Amniotic stem cell (primary cell): ENCODE results near the gene FNDC5.
A peak's percentile ranks its signal among the peaks of the same experiment; 100 is the strongest.

Experiments
- DNase-seq: peaks from one replicate; lab custom pipeline; 2025; lab: John Stamatoyannopoulos, UW

Gene FNDC5

GRCh38 chr1:32864375-32865019, 6.2 kb downstream of the FNDC5 start:
- no peak for DNase-seq

DNA sequence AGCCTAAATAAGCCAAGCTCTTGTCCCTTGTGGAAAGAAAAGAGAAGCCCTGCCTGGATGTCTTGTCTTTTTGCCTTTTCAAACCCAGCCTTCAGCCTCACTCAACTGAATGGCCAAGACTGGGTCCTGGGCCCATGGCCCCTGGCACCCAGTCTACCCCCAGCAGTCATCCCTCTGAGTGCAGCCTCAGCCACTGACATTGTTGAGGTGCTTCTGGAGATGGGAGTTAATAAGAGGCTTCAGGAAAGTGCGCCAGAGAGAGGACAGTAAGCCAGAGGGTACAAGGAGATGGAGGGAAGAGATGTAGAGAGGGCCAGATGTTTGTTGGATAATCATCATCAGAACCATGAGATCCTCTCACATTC, 6.8 kb downstream of the FNDC5 start:
- DNase-seq = no peak

DNA sequence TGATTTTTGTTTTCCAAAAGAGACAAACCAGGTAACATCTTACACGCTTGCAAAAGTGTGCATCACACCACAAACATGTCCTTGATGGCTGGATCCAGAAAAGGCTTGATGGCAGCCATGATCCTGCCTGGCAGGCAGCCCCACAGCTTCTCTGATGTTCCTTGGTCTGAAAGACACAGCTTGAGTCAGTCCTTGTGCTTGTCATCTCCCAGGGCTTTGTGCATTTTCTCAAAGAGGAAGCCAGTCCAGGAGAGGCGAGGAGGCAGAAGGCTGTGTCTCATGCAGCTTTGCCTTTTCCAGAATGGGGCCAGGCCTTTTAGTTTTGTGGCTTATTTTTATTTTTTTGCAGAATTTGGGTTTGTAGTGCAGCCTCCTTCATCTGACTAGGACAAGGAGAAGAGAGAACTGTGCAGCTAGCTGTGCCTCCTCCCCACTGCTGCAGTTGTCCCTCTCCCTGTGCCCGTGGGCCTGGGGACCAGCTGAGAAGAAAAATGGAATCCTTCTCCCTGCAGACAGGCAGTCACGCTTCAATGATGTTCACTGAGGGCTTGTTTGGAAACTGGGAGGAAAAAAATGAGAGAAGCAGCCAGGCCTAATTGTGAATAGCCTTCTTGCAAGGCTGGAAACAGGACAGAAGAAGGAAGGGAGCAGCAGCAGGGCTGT, 7.4 kb downstream of the FNDC5 start:
- DNase-seq = no peak

DNA sequence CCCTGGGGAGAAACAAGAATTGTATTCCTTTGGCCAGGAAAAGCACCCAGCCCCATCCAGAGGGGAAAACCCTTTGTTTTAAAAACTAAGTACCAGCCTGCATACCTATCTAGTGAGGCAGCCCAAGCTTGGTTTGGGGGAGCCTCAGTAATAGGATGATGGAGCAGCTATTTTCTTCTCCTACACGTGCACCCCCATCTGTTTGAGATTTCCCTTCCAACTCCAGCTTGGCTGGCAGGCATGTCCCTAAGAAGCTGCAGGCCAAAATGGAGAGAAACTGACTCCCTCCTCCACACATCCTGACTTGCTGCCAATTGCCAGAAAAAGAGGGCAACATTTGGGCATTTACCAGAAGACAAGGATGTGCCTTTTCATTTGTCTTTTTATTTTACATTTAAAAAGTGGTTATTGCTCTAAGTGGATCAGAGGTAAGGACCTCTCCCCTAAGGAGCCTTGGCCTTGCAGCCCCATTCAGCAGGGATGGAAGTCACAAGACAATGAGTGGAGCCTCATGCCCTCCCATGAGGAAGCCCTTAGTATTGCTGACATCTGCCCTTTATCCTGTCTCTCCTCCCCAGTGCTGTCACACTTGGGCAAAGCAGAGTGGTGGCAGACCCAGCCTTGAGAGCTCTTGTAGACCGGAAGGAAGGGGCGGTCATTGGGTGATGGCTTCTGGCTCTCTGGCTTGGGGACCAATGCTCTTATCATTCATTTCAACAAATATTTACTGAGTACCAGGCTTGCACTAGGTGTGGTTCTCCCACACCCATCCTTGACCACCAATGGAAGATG, 8.6 kb downstream of the FNDC5 start:
- no peak for DNase-seq

DNA sequence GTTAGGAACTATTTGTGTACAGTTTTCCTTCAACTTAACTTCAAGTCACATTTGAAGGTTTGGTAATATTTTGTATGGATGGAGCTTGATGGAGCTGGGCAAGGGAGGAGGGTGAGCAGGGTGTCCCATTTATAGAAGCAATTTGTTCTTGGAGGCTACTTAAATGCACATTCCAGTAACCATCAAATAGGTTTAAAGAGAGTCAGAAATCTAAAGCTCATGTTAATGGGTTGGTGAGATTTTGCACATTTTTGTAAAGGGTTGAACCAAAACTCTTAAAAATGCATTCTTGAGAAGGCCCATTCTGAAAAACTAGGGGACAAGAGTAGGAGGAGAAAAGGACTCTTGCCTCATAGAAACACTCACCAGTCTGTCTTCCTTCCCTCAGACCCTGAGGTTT, 10.1 kb downstream of the FNDC5 start:
- DNase-seq = no peak

DNA sequence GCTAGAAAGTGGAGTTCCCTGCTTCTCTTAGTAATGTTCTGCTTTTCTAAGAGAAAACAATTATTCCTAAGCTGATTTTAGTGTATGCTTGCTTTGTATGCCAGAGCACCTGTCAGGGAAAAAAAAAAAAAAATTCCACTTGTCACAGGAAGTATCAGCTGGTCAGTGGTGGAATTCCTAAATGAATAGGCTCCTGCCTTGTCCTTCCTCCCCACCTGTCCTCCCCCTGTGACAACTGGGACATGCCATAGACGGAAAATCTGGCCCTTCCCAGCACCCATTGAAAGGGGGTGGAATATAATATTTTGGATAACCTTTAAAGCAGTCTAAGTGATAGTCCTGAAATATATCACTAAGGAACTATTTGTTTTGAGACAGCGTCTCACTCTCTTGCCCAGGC, 10.8 kb downstream of the FNDC5 start:
- no peak for DNase-seq

DNA sequence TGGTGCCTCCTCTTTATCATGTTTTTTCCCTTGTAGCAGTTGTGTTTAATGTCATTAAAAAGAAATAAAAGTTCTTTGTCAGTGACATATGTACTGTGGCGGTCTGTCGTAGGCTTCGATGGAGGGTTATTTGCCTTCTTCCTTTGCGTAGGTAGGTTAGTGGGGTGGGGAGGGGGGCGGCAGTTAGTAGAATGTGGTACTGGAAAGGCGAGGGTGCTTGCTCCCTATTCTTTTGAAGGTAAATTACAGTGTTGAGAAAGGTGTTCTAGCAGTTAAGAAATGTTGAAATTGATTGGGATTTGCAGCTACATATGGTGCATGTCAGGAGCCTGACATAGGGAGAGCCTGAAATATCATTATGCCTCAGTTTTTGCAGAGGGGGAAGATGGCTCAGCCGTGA, 11.9 kb downstream of the FNDC5 start:
- DNase-seq = no peak

DNA sequence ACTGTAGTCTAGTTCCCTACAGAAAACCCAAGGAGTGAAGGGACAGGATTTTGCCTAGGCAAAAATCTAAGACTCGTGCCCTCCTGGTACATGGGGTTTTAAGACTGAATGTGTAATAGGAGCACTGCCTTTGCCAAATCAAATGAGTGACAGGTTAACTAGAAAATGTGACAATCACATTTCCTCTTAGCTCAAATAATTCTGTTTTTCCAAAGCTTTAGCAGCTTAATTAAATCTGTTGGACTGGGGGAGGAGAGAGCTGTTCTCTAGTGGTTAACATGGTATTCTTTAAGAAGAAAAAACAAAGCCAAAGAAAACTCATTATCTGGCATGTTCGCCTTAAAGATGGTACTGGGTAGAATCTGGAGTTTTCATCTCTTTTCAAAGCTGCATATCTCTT, 12.6 kb downstream of the FNDC5 start:
- DNase-seq = no peak

GRCh38 chr1:32855861-32856617, 14.7 kb downstream of the FNDC5 start:
- no peak for DNase-seq

DNA sequence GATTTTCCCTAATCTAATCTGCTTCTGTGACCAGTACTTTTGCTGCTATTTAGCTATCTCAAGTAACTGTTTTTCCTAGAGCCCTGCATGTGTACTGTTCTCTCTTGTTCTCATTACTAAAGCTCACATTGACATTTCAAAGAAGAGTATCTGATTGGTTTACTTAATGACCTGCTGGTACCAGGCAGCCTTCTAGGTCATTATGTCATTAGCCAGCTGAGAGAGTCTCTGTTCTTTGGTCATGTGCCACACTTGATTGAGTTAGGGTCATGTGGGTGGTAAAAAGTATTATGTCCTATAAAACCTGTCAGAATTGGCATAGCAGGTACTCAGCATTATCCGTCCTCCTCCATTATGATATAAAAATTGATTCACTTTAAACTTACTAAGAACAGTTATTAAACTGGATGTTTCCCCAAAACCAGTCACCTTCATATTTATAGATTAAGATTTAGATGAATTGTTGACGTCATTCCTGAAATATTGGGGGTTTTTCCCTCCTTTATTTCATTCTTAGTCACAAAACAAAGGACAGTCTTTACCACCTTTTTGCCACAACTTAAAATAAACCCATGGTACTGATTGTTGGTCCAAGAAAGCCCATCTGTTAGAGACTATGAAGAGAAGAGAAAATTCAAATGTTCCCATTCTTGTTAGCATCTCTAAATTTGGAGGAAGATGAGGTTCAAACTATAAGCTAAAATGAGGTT, 22.2 kb downstream of the FNDC5 start:
- no peak for DNase-seq

GRCh38 chr1:32831878-32832277, 38.8 kb downstream of the FNDC5 start:
- no peak for DNase-seq

DNA sequence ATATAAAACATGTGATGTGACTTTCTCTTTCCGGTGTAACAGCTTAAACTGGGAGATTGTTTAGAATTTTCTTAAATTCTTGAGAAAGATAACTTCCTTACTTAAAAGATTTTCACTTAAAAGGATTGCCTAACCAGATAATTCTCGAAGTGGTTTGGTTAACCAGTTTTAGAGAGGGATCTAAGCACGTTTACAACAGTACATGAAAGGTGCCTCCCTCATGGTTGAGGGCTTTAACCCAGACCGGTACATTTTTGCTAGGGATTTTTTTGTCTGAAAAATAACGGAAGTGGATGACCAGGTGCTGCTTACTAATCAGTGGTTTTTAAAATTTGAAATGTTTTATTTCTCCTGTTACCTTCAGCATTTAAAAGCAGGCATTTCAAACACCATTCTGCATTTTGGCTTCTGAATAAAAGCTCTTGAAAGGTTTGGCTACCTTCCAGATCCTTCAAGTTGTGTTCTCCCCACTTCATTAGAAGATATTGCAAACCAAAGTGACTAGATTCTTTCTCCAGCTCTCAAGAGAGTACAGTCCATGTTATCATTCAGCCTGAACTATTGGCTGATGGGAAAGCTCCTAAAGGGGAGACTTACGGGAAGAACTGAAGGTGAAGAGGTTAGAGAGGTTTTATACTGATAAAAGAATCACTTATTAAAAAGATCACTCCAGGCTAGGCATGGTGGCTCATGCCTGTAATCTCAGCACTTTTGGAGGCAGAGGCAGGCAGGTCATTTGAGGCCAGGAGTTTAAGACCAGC, 40.4 kb downstream of the FNDC5 start:
- DNase-seq = no peak

DNA sequence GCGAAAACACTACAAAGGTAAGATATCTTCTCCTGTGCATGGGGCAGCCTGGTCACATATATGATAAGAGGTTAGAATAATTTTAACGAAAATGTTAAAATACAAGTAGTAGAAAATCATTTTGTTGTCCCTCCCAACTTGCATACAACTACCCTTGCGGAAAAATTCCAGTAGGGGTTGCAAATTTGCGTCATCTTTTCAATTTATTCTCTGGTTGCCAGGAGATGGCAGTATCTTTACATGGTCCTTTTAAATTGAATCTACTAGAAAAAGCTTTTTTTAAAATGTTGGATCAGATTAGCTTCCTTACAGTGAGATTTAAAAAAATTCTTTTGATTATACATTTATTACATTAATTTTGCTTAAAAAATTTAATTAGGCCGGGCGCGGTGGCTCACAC, 42.4 kb downstream of the FNDC5 start:
- DNase-seq = no peak

DNA sequence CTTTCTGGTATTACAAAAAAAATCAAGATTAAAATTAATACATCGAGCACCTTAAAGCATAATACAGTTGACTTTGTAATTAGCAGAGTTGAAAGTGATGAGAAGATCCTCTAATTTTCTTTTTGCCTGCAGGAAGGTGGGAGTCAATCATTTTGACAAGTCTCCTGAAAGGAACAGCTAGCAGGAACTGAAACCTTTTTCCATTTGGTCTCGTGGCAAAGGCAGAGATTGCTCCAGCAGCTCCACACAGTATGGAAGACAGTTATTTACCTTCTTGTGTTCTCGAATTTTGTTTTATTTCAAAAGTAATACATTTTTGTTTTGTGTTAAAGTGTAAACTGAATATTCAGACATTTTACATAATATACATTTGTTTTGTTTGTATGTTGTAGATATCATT, 45.5 kb downstream of the FNDC5 start:
- DNase-seq = no peak

- no peak for DNase-seq
Measured at GRCh38 chr1:32818804-32819541, 51.7 kb downstream of the FNDC5 start.

- DNase-seq = peak; percentile 32
Measured at GRCh38 chr1:32817815-32818786, 52.6 kb downstream of the FNDC5 start.

GRCh38 chr1:32817159-32817814, 53.4 kb downstream of the FNDC5 start, which contains the start of the genes S100PBP and YARS1:
Gene S100PBP (plus strand): TSS chr1:32817653. CDS start chr1:32826100, 8,447 bp downstream.
Gene YARS1 (minus strand): TSS chr1:32817358. CDS start chr1:32817244, 114 bp downstream.
- peak; percentile 97 for DNase-seq

DNA sequence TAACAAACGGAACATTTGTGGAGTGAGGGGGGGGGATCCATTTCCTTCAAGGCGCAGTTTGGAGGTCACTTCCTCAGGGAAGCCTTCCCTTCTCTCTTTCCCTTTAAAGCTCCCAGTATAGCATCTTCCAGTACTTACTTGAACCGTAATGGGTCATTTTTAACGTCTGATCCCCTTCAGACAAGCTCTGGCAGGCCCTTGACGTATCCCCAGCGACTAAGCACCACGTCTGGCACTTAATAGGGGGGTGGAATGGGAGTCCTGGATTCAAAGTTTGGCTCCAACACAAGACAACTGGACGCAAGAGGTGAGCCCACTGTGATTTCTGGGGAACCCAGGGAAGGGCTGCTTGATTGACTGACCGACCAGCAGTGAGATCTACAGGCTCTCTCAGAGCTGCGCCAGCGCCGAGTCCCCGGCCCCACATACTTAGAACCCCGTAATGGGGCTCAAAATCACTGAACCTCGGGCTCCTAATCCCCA, 54.0 kb downstream of the FNDC5 start:
- no peak for DNase-seq
